PC-9 (cell line): ENCODE measurements around the gene GLRA2. TPM values are rescaled to one million over a fixed set of nuclear protein-coding genes. Genes with fewer than 3 reads are reported as not detected.

Experiments used
- BruUV-seq: library from RNA; stranded (reverse); fragments of 400-500 nt; replicated peaks from 2 replicates; lab custom pipeline; 2021; lab: Mats Ljungman, UMichigan
- CTCF ChIA-PET: fragments of 300-600 bp; sonication (Branson Sonifier 250); formaldehyde crosslinking; loops from one replicate; lab custom pipeline; 2022; ENCODE audit warnings: antibody characterized with exemption; lab: Charles Lee
- POLR2A ChIA-PET: fragments of 300-600 bp; sonication (Branson Sonifier 250); formaldehyde crosslinking; loops from one replicate; lab custom pipeline; 2022; ENCODE audit warnings: antibody characterized with exemption; ENCODE audit not compliant: unreplicated experiment; lab: Charles Lee
- DNase-seq, 2 experiments: peaks; one replicate each; pipeline versions ENCODE4 v3.0.0 to v3.0.0-alpha.2; 2015 to 2022; ENCODE audit warnings: mixed read lengths in 1 of 2
- H2AFZ ChIP-seq: fragments of 200-600 bp; sonication (generic); 2 replicates; pipeline ENCODE4 v1.8.1; 2017; ENCODE audit warnings: antibody characterized with exemption
- H3F3A ChIP-seq: fragments of 200-600 bp; sonication (generic); 2 replicates; pipeline ENCODE4 v1.8.1; 2017; ENCODE audit warnings: antibody characterized with exemption, mild to moderate bottlenecking, low read depth; ENCODE audit not compliant: insufficient read depth
- H3K27ac ChIP-seq: fragments of 200-600 bp; sonication (generic); 2 replicates; pipeline ENCODE4 v1.6.1; 2016; ENCODE audit warnings: mixed run types
- H3K27me3 ChIP-seq: fragments of 200-600 bp; sonication (generic); 2 replicates; pipeline ENCODE4 v1.6.1; 2016; ENCODE audit warnings: low read depth, mixed run types; ENCODE audit not compliant: insufficient read depth
- H3K36me3 ChIP-seq: fragments of 200-600 bp; sonication (generic); 2 replicates; pipeline ENCODE4 v1.6.1; 2016; ENCODE audit warnings: low read depth, mixed run types
- H3K4me1 ChIP-seq: fragments of 200-600 bp; sonication (generic); replicated peaks from 2 replicates; pipeline ENCODE4 v1.6.1; 2016; ENCODE audit warnings: mixed run types; ENCODE audit not compliant: insufficient read depth
- H3K4me2 ChIP-seq: fragments of 200-600 bp; sonication (generic); 2 replicates; pipeline ENCODE4 v1.6.1; 2017; ENCODE audit warnings: mixed run types
- H3K4me3 ChIP-seq: fragments of 200-600 bp; sonication (generic); 2 replicates; pipeline ENCODE4 v1.6.1; 2016; ENCODE audit warnings: mixed run types
- H3K79me2 ChIP-seq: fragments of 200-600 bp; sonication (generic); 2 replicates; pipeline ENCODE4 v1.6.1; 2017; ENCODE audit warnings: low read depth, mixed run types
- H3K9me2 ChIP-seq: fragments of 200-600 bp; sonication (generic); 2 replicates; pipeline ENCODE4 v1.8.1; 2017; ENCODE audit warnings: mild to moderate bottlenecking; ENCODE audit not compliant: insufficient read depth
- H3K9me3 ChIP-seq: fragments of 200-600 bp; sonication (generic); 2 replicates; pipeline ENCODE4 v1.8.1; 2016; ENCODE audit warnings: low read depth; ENCODE audit not compliant: insufficient read depth
- H4K20me1 ChIP-seq: fragments of 200-600 bp; sonication (generic); 2 replicates; pipeline ENCODE4 v1.8.1; 2017; ENCODE audit not compliant: insufficient read depth
- CTCF ChIP-seq: fragments of 200-600 bp; sonication (generic); conservative IDR thresholded peaks from 2 replicates; pipeline ENCODE4 v1.6.1; 2017; ENCODE audit warnings: mixed run types, antibody characterized with exemption, mild to moderate bottlenecking, moderate library complexity
- EZH2 ChIP-seq: fragments of 200-600 bp; sonication (generic); IDR thresholded peaks from 2 replicates; pipeline ENCODE4 v1.8.0; 2017; ENCODE audit warnings: antibody characterized with exemption, low read depth
- intact Hi-C: fragments of 100-400 bp; cut with micrococcal nuclease; formaldehyde crosslinking; loops from one replicate; pipeline ENCODE4 v1.10.0; 2022; ENCODE audit not compliant: unreplicated experiment
- total RNA-seq: library from RNA; stranded (reverse); gene quantifications from 2 replicates; pipeline ENCODE4 v1.2.3, GENCODE V29; 2021

GLRA2 gene
- total RNA-seq, 1 experiment from 2014 or later = not detected

GRCh38 chrX:14630733-14631132, 101.4 kb downstream of the GLRA2 start:
- POLR2A ChIA-PET = no interaction called here
- Histone ChIP-seq H3K4me1 (no peaks in the 10 kb centered on the region), H3K27ac (no peak overlapping the region), H3K27me3 (no peaks in the 10 kb centered on the region), H3K9me2 (no peaks in the 10 kb centered on the region), H2AFZ (no peak overlapping the region), H3K4me3 (no peak overlapping the region), H3K36me3 (no peaks in the 10 kb centered on the region), H3F3A (no peaks in the 10 kb centered on the region), H3K79me2 (no peaks in the 10 kb centered on the region), H4K20me1 (no peaks in the 10 kb centered on the region), H3K9me3 (no peaks in the 10 kb centered on the region), H3K4me2 (no peak overlapping the region)
- CTCF ChIA-PET = no interaction called here
- TF ChIP-seq CTCF (no peak), EZH2 (no peak)
- no peak for DNase-seq
- BruUV-seq = no TSS peak
- intact Hi-C loops = no loop called here

GRCh38 chrX:14641681-14642655, 112.6 kb downstream of the GLRA2 start:
- Histone ChIP-seq H3K9me3 (no peaks in the 10 kb centered on the region), H3K36me3 (no peaks in the 10 kb centered on the region), H3K79me2 (no peaks in the 10 kb centered on the region), H3K9me2 (no peaks in the 10 kb centered on the region), H3K4me1 (no peaks in the 10 kb centered on the region), H4K20me1 (no peaks in the 10 kb centered on the region), H3F3A (no peaks in the 10 kb centered on the region), H3K4me3 (no peak overlapping the region), H3K4me2 (no peak overlapping the region), H3K27me3 (no peaks in the 10 kb centered on the region), H2AFZ (no peak overlapping the region), H3K27ac (no peak overlapping the region)
- no peak for TF ChIP-seq EZH2
- TF ChIP-seq CTCF = no peak
- POLR2A ChIA-PET = no interaction called here
- DNase-seq = no peak
- intact Hi-C loops = no loop called here
- CTCF ChIA-PET = no interaction called here
- BruUV-seq = no TSS peak

GRCh38 chrX:14660970-14661369, 131.6 kb downstream of the GLRA2 start:
- Histone ChIP-seq H3K27ac (no peak overlapping the region), H2AFZ (no peak overlapping the region), H3K9me3 (no peaks in the 10 kb centered on the region), H3F3A (no peaks in the 10 kb centered on the region), H3K27me3 (no peaks in the 10 kb centered on the region), H3K4me1 (no peaks in the 10 kb centered on the region), H4K20me1 (no peaks in the 10 kb centered on the region), H3K36me3 (no peaks in the 10 kb centered on the region), H3K4me2 (no peak overlapping the region), H3K4me3 (no peak overlapping the region), H3K9me2 (no peaks in the 10 kb centered on the region), H3K79me2 (no peaks in the 10 kb centered on the region)
- POLR2A ChIA-PET = no interaction called here
- BruUV-seq = no TSS peak
- CTCF ChIA-PET = no interaction called here
- intact Hi-C loops = no loop called here
- TF ChIP-seq CTCF = no peak
- no peak for TF ChIP-seq EZH2
- DNase-seq = no peak
